ENCODE data around the gene CIDEC. TPM values are rescaled to one million over a fixed set of nuclear protein-coding genes. Genes with fewer than 3 reads are reported as not detected.

The CIDEC gene
- total and polyA plus RNA-seq, 2 of the 13 experiments (the other 11 are each of a cell fraction or from before 2014, with no cell fraction given): 2.5 to 10.4 TPM

DNA sequence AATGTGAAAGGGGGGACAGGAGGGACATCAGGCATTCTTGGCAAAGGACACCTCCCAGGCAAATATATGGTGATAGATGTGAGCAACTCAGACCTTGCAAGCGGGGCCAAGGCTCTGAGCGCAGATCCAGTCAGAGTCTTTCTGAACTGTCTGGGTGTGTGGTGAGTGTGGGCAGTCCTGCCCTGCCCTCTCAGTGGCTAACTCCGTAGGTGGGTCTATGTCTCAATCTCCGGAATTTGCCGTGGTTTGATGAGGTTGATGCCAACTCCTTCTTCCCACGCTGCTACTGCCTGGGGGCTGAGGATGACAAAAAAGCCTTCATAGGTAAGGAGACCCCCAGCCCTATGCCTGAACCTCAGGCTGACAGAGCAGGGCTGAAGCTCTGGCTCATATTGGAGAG, 62.6 kb downstream of the CIDEC start (continued):
- TF ChIP-seq, protein P1, sequence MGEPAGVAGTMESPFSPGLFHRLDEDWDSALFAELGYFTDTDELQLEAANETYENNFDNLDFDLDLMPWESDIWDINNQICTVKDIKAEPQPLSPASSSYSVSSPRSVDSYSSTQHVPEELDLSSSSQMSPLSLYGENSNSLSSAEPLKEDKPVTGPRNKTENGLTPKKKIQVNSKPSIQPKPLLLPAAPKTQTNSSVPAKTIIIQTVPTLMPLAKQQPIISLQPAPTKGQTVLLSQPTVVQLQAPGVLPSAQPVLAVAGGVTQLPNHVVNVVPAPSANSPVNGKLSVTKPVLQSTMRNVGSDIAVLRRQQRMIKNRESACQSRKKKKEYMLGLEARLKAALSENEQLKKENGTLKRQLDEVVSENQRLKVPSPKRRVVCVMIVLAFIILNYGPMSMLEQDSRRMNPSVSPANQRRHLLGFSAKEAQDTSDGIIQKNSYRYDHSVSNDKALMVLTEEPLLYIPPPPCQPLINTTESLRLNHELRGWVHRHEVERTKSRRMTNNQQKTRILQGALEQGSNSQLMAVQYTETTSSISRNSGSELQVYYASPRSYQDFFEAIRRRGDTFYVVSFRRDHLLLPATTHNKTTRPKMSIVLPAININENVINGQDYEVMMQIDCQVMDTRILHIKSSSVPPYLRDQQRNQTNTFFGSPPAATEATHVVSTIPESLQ (CRISPR knock-in tag; conservative IDR thresholded peaks at IDR 0.05): no peak
- no peak for TF ChIP-seq TAF1 (CRISPR knock-in tag; IDR thresholded peaks at IDR 0.05)

Small RNA genes lying within 50 kb of the gene (small RNA-seq; reads per million reads assigned to genes)
- 0 reads per million in 3 experiments for gene RNU6-882P (ENCODE audit: insufficient read depth in 2 of 3, insufficient read length in 3 of 3, low read depth in 2 of 3, low replicate concordance in 1 of 3)

Other genes with a start within 250 kb of the CIDEC start
- gene MTMR14, start 230.7 kb downstream of the CIDEC start, total RNA-seq (2016; rRNA removed; fragmentation: Illumina TruSeq; extraction: Trizol): 32.1 and 32.8 TPM in 2 replicates
- gene MTMR14, start 230.7 kb downstream of the CIDEC start, polyA plus RNA-seq (2011; rRNA removed): 27.1 and 34.1 TPM in 2 replicates
- not detected in 2 replicates for gene CPNE9, start 176.4 kb downstream of the CIDEC start, total RNA-seq (2016; rRNA removed; fragmentation: Illumina TruSeq; extraction: Trizol)
- 0.14 and 0.20 TPM in 2 replicates for gene CPNE9, start 176.4 kb downstream of the CIDEC start, polyA plus RNA-seq (2011; rRNA removed)
- 7.5 and 10.0 TPM in 2 replicates for gene BRPF1, start 148.5 kb downstream of the CIDEC start, total RNA-seq (2016; rRNA removed; fragmentation: Illumina TruSeq; extraction: Trizol)
- 7.3 and 7.4 TPM in 2 replicates for gene BRPF1, start 148.5 kb downstream of the CIDEC start, polyA plus RNA-seq (2011; rRNA removed)
- 23.8 and 28.7 TPM in 2 replicates for gene OGG1, start 130.3 kb downstream of the CIDEC start, total RNA-seq (2016; rRNA removed; fragmentation: Illumina TruSeq; extraction: Trizol)
- gene OGG1, start 130.3 kb downstream of the CIDEC start, polyA plus RNA-seq (2011; rRNA removed): 33.2 and 38.9 TPM in 2 replicates
- gene CAMK1, start 110.3 kb downstream of the CIDEC start, total RNA-seq (2016; rRNA removed; fragmentation: Illumina TruSeq; extraction: Trizol): 51.8 and 53.3 TPM in 2 replicates
- gene CAMK1, start 110.3 kb downstream of the CIDEC start, polyA plus RNA-seq (2011; rRNA removed): 26.4 and 27.7 TPM in 2 replicates
- 37.1 and 43.3 TPM in 2 replicates for gene TADA3, start 87.8 kb downstream of the CIDEC start, total RNA-seq (2016; rRNA removed; fragmentation: Illumina TruSeq; extraction: Trizol)
- 32.1 and 34.4 TPM in 2 replicates for gene TADA3, start 87.8 kb downstream of the CIDEC start, polyA plus RNA-seq (2011; rRNA removed)
- gene ARPC4, start 87.2 kb downstream of the CIDEC start, total RNA-seq (2016; rRNA removed; fragmentation: Illumina TruSeq; extraction: Trizol): 73.9 and 83.6 TPM in 2 replicates
- 27.2 and 30.1 TPM in 2 replicates for gene ARPC4, start 87.2 kb downstream of the CIDEC start, polyA plus RNA-seq (2011; rRNA removed)
- 1.9 and 9.5 TPM in 2 replicates for gene TTLL3, start 70.0 kb downstream of the CIDEC start, total RNA-seq (2016; rRNA removed; fragmentation: Illumina TruSeq; extraction: Trizol)
- gene TTLL3, start 70.0 kb downstream of the CIDEC start, polyA plus RNA-seq (2011; rRNA removed): 51.2 and 59.3 TPM in 2 replicates
- 30.3 and 32.1 TPM in 2 replicates for gene RPUSD3, start 36.2 kb downstream of the CIDEC start, total RNA-seq (2016; rRNA removed; fragmentation: Illumina TruSeq; extraction: Trizol)
- gene RPUSD3, start 36.2 kb downstream of the CIDEC start, polyA plus RNA-seq (2011; rRNA removed): 48.7 and 55.5 TPM in 2 replicates
- gene JAGN1, start 10.4 kb upstream of the CIDEC start, total RNA-seq (2016; rRNA removed; fragmentation: Illumina TruSeq; extraction: Trizol): 40.9 and 50.9 TPM in 2 replicates
- 49.9 and 59.1 TPM in 2 replicates for gene JAGN1, start 10.4 kb upstream of the CIDEC start, polyA plus RNA-seq (2011; rRNA removed)
- gene IL17RE, start 22.6 kb upstream of the CIDEC start, total RNA-seq (2016; rRNA removed; fragmentation: Illumina TruSeq; extraction: Trizol): 6.7 and 14.5 TPM in 2 replicates
- gene IL17RE, start 22.6 kb upstream of the CIDEC start, polyA plus RNA-seq (2011; rRNA removed): 24.1 and 36.3 TPM in 2 replicates
- gene IL17RC, start 36.8 kb upstream of the CIDEC start, total RNA-seq (2016; rRNA removed; fragmentation: Illumina TruSeq; extraction: Trizol): 10.7 and 20.7 TPM in 2 replicates
- 24.0 and 31.7 TPM in 2 replicates for gene IL17RC, start 36.8 kb upstream of the CIDEC start, polyA plus RNA-seq (2011; rRNA removed)
- gene CRELD1, start 53.6 kb upstream of the CIDEC start, total RNA-seq (2016; rRNA removed; fragmentation: Illumina TruSeq; extraction: Trizol): 12.0 and 27.1 TPM in 2 replicates
- 61.9 and 75.9 TPM in 2 replicates for gene CRELD1, start 53.6 kb upstream of the CIDEC start, polyA plus RNA-seq (2011; rRNA removed)
- 0.29 and 0.44 TPM in 2 replicates for gene PRRT3, start 72.2 kb upstream of the CIDEC start, total RNA-seq (2016; rRNA removed; fragmentation: Illumina TruSeq; extraction: Trizol)
- 0.22 and 0.26 TPM in 2 replicates for gene PRRT3, start 72.2 kb upstream of the CIDEC start, polyA plus RNA-seq (2011; rRNA removed)
- 40.8 and 66.8 TPM in 2 replicates for gene EMC3, start 106.6 kb upstream of the CIDEC start, total RNA-seq (2016; rRNA removed; fragmentation: Illumina TruSeq; extraction: Trizol)
- 86.6 and 90.5 TPM in 2 replicates for gene EMC3, start 106.6 kb upstream of the CIDEC start, polyA plus RNA-seq (2011; rRNA removed)
- 42.0 and 51.9 TPM in 2 replicates for gene FANCD2, start 146.2 kb upstream of the CIDEC start, total RNA-seq (2016; rRNA removed; fragmentation: Illumina TruSeq; extraction: Trizol)
- 7.7 and 10.1 TPM in 2 replicates for gene FANCD2, start 146.2 kb upstream of the CIDEC start, polyA plus RNA-seq (2011; rRNA removed)
- gene FANCD2OS, start 228.0 kb upstream of the CIDEC start, total RNA-seq (2016; rRNA removed; fragmentation: Illumina TruSeq; extraction: Trizol): not detected in 2 replicates
- not detected in 2 replicates for gene FANCD2OS, start 228.0 kb upstream of the CIDEC start, polyA plus RNA-seq (2011; rRNA removed)
- 118 and 146 TPM in 2 replicates for gene BRK1, start 235.4 kb upstream of the CIDEC start, total RNA-seq (2016; rRNA removed; fragmentation: Illumina TruSeq; extraction: Trizol)
- 137 and 155 TPM in 2 replicates for gene BRK1, start 235.4 kb upstream of the CIDEC start, polyA plus RNA-seq (2011; rRNA removed)

All from HepG2 (cell line).